Transverse colon (tissue), 4 donors: Measurements from ENCODE around the gene GPD2.

Experiments
- CTCF ChIP-seq, 5 experiments: fragments of 200-600 bp in 3 of 5; fragments of 450-650 bp in 2 of 5; sonication (generic) in 3 of 5; IDR thresholded peaks; 1 replicate in 2 of 5; 2 replicates in 3 of 5; pipeline ENCODE4 v1.5.1; 2016 to 2017; ENCODE audit warnings: antibody characterized with exemption in 5 of 5, inconsistent platforms in 3 of 5, mild to moderate bottlenecking in 2 of 5, moderate library complexity in 1 of 5
- EP300 ChIP-seq: sonication (generic); formaldehyde crosslinking; IDR thresholded peaks from one replicate; pipeline ENCODE4 v1.6.1; 2017; ENCODE audit warnings: antibody characterized with exemption, low read depth
- POLR2AphosphoS5 ChIP-seq, 3 donors: sonication (generic); formaldehyde crosslinking; IDR thresholded peaks; one replicate each; pipeline ENCODE4 v1.6.1; 2016; ENCODE audit warnings: antibody characterized with exemption in 3 of 3

- TF ChIP-seq CTCF (IDR thresholded peaks at IDR 0.05) (no peak), POLR2AphosphoS5 (IDR thresholded peaks at IDR 0.05) (no peak), EP300 (no peak)
Measured at GRCh38 chr2:156622491-156622890, 186.3 kb downstream of the GPD2 start.
